ENCODE data around the gene CYB5D1. TPM values are rescaled to one million over a fixed set of nuclear protein-coding genes. Genes with fewer than 3 reads are reported as not detected.
"Not testable (repeated sequence)": the region's sequence is repeated elsewhere in the genome, so short reads cannot be mapped to it uniquely, and the experiment has no call there.

The CYB5D1 gene
- total RNA-seq (2014; rRNA removed; shearing (Covaris generic); ENCODE audit: low replicate concordance) = 8.5 and 10.9 TPM in 2 replicates

- peaks cover 18% of the 10 kb centered on the region for H3K79me2 ChIP-seq (ENCODE audit: low read length)
- H3K4me3 ChIP-seq (ENCODE audit: low read length) = peak within 1 kb of the TSS; percentile 76
- peak within 1 kb of the TSS; percentile 84 for H3K9ac ChIP-seq (ENCODE audit: low read length)
- no peaks in the 10 kb centered on the region for H3K9me2 ChIP-seq (replicated peaks; ENCODE audit: insufficient read depth, low read length)
- 0 out of 2 replicates have a peak, but pooled peaks cover 2% of the 10 kb centered on the region for H3K36me3 ChIP-seq (ENCODE audit: insufficient read depth, low read length)
- peaks cover 41% of the 10 kb centered on the region for H3K4me1 ChIP-seq (ENCODE audit: low read length)
- no peaks in the 10 kb centered on the region for H3K27me3 ChIP-seq (ENCODE audit: low read length)
- no peaks in the 10 kb centered on the region for H3K9me3 ChIP-seq (ENCODE audit: low read length)
- H4K20me1 ChIP-seq (ENCODE audit: insufficient read depth, low read depth, low read length) = no peaks in the 10 kb centered on the region
- H3K27ac ChIP-seq (ENCODE audit: low read length) = peak within 1 kb of the TSS; percentile 91
- H2AFZ ChIP-seq (ENCODE audit: low read length) = peak within 1 kb of the TSS; percentile 75; the same call in 1 of the 2 replicates
- DNase-seq = peak; percentile 96
- H3K4me2 ChIP-seq (ENCODE audit: low read depth, low read length, poor library complexity, severe bottlenecking) = peak within 1 kb of the TSS; percentile 91
These were observed at the start of gene CYB5D1 for GRCh38 chr17:7857713-7858521. Gene CYB5D1 (plus strand): TSS chr17:7858003. CDS start chr17:7858135, 132 bp downstream.

GRCh38 chr17:7809086-7809790 lies 48.6 kb upstream of the CYB5D1 start:
- Histone ChIP-seq H3K79me2 (ENCODE audit: low read length) (no peaks in the 10 kb centered on the region), H3K36me3 (ENCODE audit: insufficient read depth, low read length) (no peaks in the 10 kb centered on the region), H3K9ac (ENCODE audit: low read length) (no peak overlapping the region), H3K9me3 (ENCODE audit: low read length) (no peaks in the 10 kb centered on the region), H3K4me1 (ENCODE audit: low read length) (peaks cover 3% of the 10 kb centered on the region; the same call in 1 of the 2 replicates), H3K27me3 (ENCODE audit: low read length) (no peaks in the 10 kb centered on the region), H3K4me2 (ENCODE audit: low read depth, low read length, poor library complexity, severe bottlenecking) (no peak overlapping the region), H4K20me1 (ENCODE audit: insufficient read depth, low read depth, low read length) (no peaks in the 10 kb centered on the region), H3K9me2 (replicated peaks; ENCODE audit: insufficient read depth, low read length) (no peaks in the 10 kb centered on the region), H3K27ac (ENCODE audit: low read length) (no peak overlapping the region), H3K4me3 (ENCODE audit: low read length) (no peak overlapping the region), H2AFZ (ENCODE audit: low read length) (no peak overlapping the region)
- DNase-seq = no peak

- H3K4me1 ChIP-seq (ENCODE audit: low read length) = not testable (repeated sequence)
These were observed 47.9 kb upstream of the CYB5D1 start for GRCh38 chr17:7809791-7810343.

GRCh38 chr17:7811251-7811650 lies 46.6 kb upstream of the CYB5D1 start:
- H3K4me3 ChIP-seq (ENCODE audit: low read length) = no peak overlapping the region
- no peaks in the 10 kb centered on the region for H3K36me3 ChIP-seq (ENCODE audit: insufficient read depth, low read length)
- no peaks in the 10 kb centered on the region for H3K9me3 ChIP-seq (ENCODE audit: low read length)
- H3K9ac ChIP-seq (ENCODE audit: low read length) = no peak overlapping the region
- H3K4me1 ChIP-seq (ENCODE audit: low read length) = peaks cover 3% of the 10 kb centered on the region; the same call in 1 of the 2 replicates
- H3K4me2 ChIP-seq (ENCODE audit: low read depth, low read length, poor library complexity, severe bottlenecking) = no peak overlapping the region
- no peaks in the 10 kb centered on the region for H3K79me2 ChIP-seq (ENCODE audit: low read length)
- no peak overlapping the region for H3K27ac ChIP-seq (ENCODE audit: low read length)
- H3K9me2 ChIP-seq (replicated peaks; ENCODE audit: insufficient read depth, low read length) = no peaks in the 10 kb centered on the region
- DNase-seq = no peak
- no peak overlapping the region for H2AFZ ChIP-seq (ENCODE audit: low read length)
- H3K27me3 ChIP-seq (ENCODE audit: low read length) = no peaks in the 10 kb centered on the region
- H4K20me1 ChIP-seq (ENCODE audit: insufficient read depth, low read depth, low read length) = no peaks in the 10 kb centered on the region

More at GRCh38 chr17:7809791-7810343, 47.9 kb upstream of the CYB5D1 start:
- not testable (repeated sequence) for H4K20me1 ChIP-seq (ENCODE audit: insufficient read depth, low read depth, low read length); H3K27ac ChIP-seq (ENCODE audit: low read length); H2AFZ ChIP-seq (ENCODE audit: low read length); H3K9me3 ChIP-seq (ENCODE audit: low read length); DNase-seq; H3K9me2 ChIP-seq (replicated peaks; ENCODE audit: insufficient read depth, low read length); H3K4me2 ChIP-seq (ENCODE audit: low read depth, low read length, poor library complexity, severe bottlenecking); H3K79me2 ChIP-seq (ENCODE audit: low read length); H3K9ac ChIP-seq (ENCODE audit: low read length); H3K36me3 ChIP-seq (ENCODE audit: insufficient read depth, low read length); H3K27me3 ChIP-seq (ENCODE audit: low read length); H3K4me3 ChIP-seq (ENCODE audit: low read length)

GRCh38 chr17:7814969-7815368 lies 42.8 kb upstream of the CYB5D1 start:
- H3K27ac ChIP-seq (ENCODE audit: low read length) = no peak overlapping the region
- H2AFZ ChIP-seq (ENCODE audit: low read length) = no peak overlapping the region
- no peaks in the 10 kb centered on the region for H3K9me3 ChIP-seq (ENCODE audit: low read length)
- H3K79me2 ChIP-seq (ENCODE audit: low read length) = no peaks in the 10 kb centered on the region
- H3K9me2 ChIP-seq (replicated peaks; ENCODE audit: insufficient read depth, low read length) = no peaks in the 10 kb centered on the region
- H3K4me3 ChIP-seq (ENCODE audit: low read length) = no peak overlapping the region
- H3K9ac ChIP-seq (ENCODE audit: low read length) = no peak overlapping the region
- peaks cover 3% of the 10 kb centered on the region; the same call in 1 of the 2 replicates for H3K4me1 ChIP-seq (ENCODE audit: low read length)
- no peak for DNase-seq
- H4K20me1 ChIP-seq (ENCODE audit: insufficient read depth, low read depth, low read length) = no peaks in the 10 kb centered on the region
- H3K36me3 ChIP-seq (ENCODE audit: insufficient read depth, low read length) = no peaks in the 10 kb centered on the region
- H3K27me3 ChIP-seq (ENCODE audit: low read length) = no peaks in the 10 kb centered on the region
- H3K4me2 ChIP-seq (ENCODE audit: low read depth, low read length, poor library complexity, severe bottlenecking) = no peak overlapping the region

- no peaks in the 10 kb centered on the region for H3K9me3 ChIP-seq (ENCODE audit: low read length)
- no peak overlapping the region for H3K9ac ChIP-seq (ENCODE audit: low read length)
- no peak overlapping the region for H2AFZ ChIP-seq (ENCODE audit: low read length)
- no peak overlapping the region for H3K4me2 ChIP-seq (ENCODE audit: low read depth, low read length, poor library complexity, severe bottlenecking)
- no peaks in the 10 kb centered on the region for H3K79me2 ChIP-seq (ENCODE audit: low read length)
- no peaks in the 10 kb centered on the region for H3K4me1 ChIP-seq (ENCODE audit: low read length)
- no peaks in the 10 kb centered on the region for H3K36me3 ChIP-seq (ENCODE audit: insufficient read depth, low read length)
- no peaks in the 10 kb centered on the region for H3K9me2 ChIP-seq (replicated peaks; ENCODE audit: insufficient read depth, low read length)
- H3K4me3 ChIP-seq (ENCODE audit: low read length) = no peak overlapping the region
- H4K20me1 ChIP-seq (ENCODE audit: insufficient read depth, low read depth, low read length) = no peaks in the 10 kb centered on the region
- H3K27ac ChIP-seq (ENCODE audit: low read length) = no peak overlapping the region
- no peak for DNase-seq
- no peaks in the 10 kb centered on the region for H3K27me3 ChIP-seq (ENCODE audit: low read length)
These were observed 40.7 kb upstream of the CYB5D1 start for GRCh38 chr17:7816926-7817642.

GRCh38 chr17:7817643-7817964 lies 40.2 kb upstream of the CYB5D1 start:
- no peaks in the 10 kb centered on the region for H3K9me3 ChIP-seq (ENCODE audit: low read length)
- H3K36me3 ChIP-seq (ENCODE audit: insufficient read depth, low read length) = no peaks in the 10 kb centered on the region
- no peak overlapping the region for H3K9ac ChIP-seq (ENCODE audit: low read length)
- H3K4me2 ChIP-seq (ENCODE audit: low read depth, low read length, poor library complexity, severe bottlenecking) = no peak overlapping the region
- H3K27ac ChIP-seq (ENCODE audit: low read length) = no peak overlapping the region
- H4K20me1 ChIP-seq (ENCODE audit: insufficient read depth, low read depth, low read length) = no peaks in the 10 kb centered on the region
- DNase-seq = no peak
- no peaks in the 10 kb centered on the region for H3K4me1 ChIP-seq (ENCODE audit: low read length)
- H3K79me2 ChIP-seq (ENCODE audit: low read length) = no peaks in the 10 kb centered on the region
- H3K27me3 ChIP-seq (ENCODE audit: low read length) = no peaks in the 10 kb centered on the region
- H3K9me2 ChIP-seq (replicated peaks; ENCODE audit: insufficient read depth, low read length) = no peaks in the 10 kb centered on the region
- no peak overlapping the region for H2AFZ ChIP-seq (ENCODE audit: low read length)
- H3K4me3 ChIP-seq (ENCODE audit: low read length) = no peak overlapping the region

- Histone ChIP-seq H3K9ac (ENCODE audit: low read length) (no peak overlapping the region), H3K9me3 (ENCODE audit: low read length) (no peaks in the 10 kb centered on the region), H3K4me2 (ENCODE audit: low read depth, low read length, poor library complexity, severe bottlenecking) (no peak overlapping the region), H3K27me3 (ENCODE audit: low read length) (no peaks in the 10 kb centered on the region), H4K20me1 (ENCODE audit: insufficient read depth, low read depth, low read length) (no peaks in the 10 kb centered on the region), H3K27ac (ENCODE audit: low read length) (no peak overlapping the region), H3K36me3 (ENCODE audit: insufficient read depth, low read length) (no peaks in the 10 kb centered on the region), H3K4me1 (ENCODE audit: low read length) (no peaks in the 10 kb centered on the region), H3K79me2 (ENCODE audit: low read length) (no peaks in the 10 kb centered on the region), H2AFZ (ENCODE audit: low read length) (no peak overlapping the region), H3K9me2 (replicated peaks; ENCODE audit: insufficient read depth, low read length) (no peaks in the 10 kb centered on the region), H3K4me3 (ENCODE audit: low read length) (no peak overlapping the region)
- no peak for DNase-seq
These were observed 39.8 kb upstream of the CYB5D1 start for GRCh38 chr17:7818026-7818425.
